GM19239 (cell line): ENCODE data around the gene METTL26.

Experiments
- DNase-seq: peaks from one replicate; pipeline ENCODE4 v3.0.0; 2011; ENCODE audit warnings: low spot score; ENCODE audit not compliant: insufficient read length
- FAIRE-seq: peaks from 2 replicates; lab custom pipeline; 2011; peaks lifted over from hg19 to GRCh38; lab: Jason Lieb, UNC

The METTL26 gene

GRCh38 chr16:586645-587590, 49.2 kb downstream of the METTL26 start:
- FAIRE-seq (no peak), DNase-seq (no peak)

DNA sequence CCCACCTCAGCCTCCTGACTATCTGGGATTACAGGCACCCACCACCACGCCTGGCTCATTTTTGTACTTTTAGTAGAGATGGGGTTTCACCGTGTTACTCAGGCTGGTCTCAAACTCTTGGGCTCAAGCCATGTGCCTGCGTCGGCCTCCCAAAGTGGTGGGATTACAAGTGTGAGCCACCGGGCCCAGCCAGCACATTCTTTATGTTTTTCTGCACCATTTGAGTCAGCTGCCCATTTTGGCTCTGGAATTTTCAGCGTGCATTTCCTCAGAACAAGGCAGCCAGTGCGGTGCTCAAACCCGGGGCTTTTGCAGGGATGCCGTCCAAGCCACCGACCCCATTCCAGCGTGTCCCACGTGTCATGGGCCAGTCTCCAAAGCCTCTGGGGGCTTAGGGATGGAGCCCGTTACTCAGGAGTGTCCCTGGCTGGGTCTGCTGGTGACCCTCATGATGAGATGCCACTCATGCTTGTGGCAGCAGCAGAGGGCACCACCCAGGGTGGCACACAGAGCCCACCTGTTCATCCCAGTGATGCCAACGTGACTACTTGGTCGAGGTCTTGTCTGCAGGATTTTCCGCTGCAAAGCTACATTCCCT, 50.0 kb downstream of the METTL26 start:
- no peak for FAIRE-seq
- DNase-seq, result no peak

DNA sequence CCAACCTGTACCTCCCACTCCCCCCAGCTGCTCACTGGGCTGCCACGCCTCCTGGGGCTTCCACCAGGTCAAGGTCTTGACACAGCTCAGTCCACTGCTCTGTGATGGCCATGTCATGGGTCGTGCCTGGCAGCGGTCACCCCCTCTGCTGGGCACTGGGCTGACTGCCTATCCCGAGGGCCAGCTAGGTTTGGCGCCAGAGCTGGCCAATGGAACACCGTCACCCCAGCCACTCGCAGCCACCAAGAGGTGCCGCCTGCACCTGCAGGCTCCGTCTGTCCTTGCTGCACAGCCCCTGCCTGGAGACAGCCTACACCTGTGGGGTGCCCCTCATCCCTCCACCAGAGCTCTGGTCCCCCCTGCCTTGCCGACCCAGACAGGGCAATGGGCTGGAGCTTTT, 50.8 kb downstream of the METTL26 start:
- DNase-seq (no peak), FAIRE-seq (no peak)
